BJ (cell line): ENCODE results near the gene ZSWIM8. TPM values are rescaled to one million over a fixed set of nuclear protein-coding genes. Genes with fewer than 3 reads are reported as not detected.

ENCODE experiments used
- CTCF ChIA-PET: fragments of 350-600 bp; formaldehyde crosslinking; extraction: SDS; loops from one replicate; lab custom pipeline; 2021; ENCODE audit warnings: antibody characterized with exemption, inconsistent platforms; lab: Yijun Ruan, JAX
- POLR2A ChIA-PET: fragments of 300-600 bp; sonication (Branson Sonifier 250); formaldehyde crosslinking; extraction: SDS; loops from one replicate; lab custom pipeline; 2021; ENCODE audit warnings: antibody characterized with exemption; lab: Charles Lee
- DNase-seq: peaks from one replicate; pipeline ENCODE4 v3.0.0-alpha.2; 2011; ENCODE audit warnings: low read depth
- H3K27me3 ChIP-seq: 2 replicates; pipeline ENCODE4 v1.6.0; 2011; ENCODE audit warnings: low read length; ENCODE audit not compliant: control insufficient read depth, insufficient read depth
- H3K36me3 ChIP-seq: 2 replicates; pipeline ENCODE4 v1.5.1; 2011; ENCODE audit warnings: low read length; ENCODE audit not compliant: control insufficient read depth, insufficient read depth
- H3K4me3 ChIP-seq: 2 replicates; pipeline ENCODE4 v1.5.1; 2011; ENCODE audit warnings: low read depth, mild to moderate bottlenecking, control low read depth, low read length
- polyA plus RNA-seq: library from polyadenylated mRNA; depleted of rRNA; stranded (reverse); fragments of >200 nt; gene quantifications from 2 replicates; pipeline ENCODE4 v1.2.3, GENCODE V29; 2011
- TF ChIP-seq, protein P1 (sequence below): IDR thresholded peaks from 2 replicates; pipeline ENCODE4 v1.5.1; 2011; ENCODE audit warnings: low read depth, mild to moderate bottlenecking, control low read depth, inconsistent platforms, low read length, moderate library complexity; ENCODE audit not compliant: insufficient read depth

Gene ZSWIM8
- polyA plus RNA-seq, 1 experiment: 82.0 TPM

DNA sequence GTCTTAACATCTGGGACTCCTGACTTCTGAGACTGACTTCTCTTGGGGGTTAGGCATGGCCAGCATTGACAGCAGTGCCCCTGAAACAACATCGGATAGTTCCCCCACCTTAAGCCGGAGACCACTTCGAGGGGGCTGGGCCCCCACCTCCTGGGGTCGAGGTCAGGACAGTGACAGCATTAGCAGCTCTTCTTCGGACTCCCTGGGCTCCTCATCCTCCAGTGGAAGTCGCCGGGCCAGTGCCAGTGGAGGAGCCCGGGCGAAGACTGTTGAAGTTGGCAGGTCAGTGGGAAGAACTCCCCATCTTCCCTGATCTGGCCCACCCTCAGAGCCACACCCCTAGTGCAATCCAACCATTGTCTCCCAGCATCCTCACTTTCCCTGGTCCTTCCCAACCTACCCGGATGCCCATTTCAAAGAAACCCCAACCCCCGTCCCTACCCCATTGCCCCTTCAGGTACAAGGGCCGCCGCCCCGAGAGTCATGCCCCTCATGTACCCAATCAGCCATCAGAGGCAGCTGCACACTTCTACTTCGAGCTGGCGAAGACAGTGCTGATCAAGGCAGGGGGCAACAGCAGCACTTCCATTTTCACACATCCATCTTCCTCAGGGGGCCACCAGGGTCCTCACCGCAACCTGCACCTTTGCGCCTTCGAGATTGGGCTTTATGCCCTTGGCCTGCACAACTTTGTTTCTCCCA is 12.1 kb downstream of the ZSWIM8 start:
- ChIA-PET POLR2A (no interaction called here), CTCF (no interaction called here)
- no peak for DNase-seq
- no peaks in the 10 kb centered on the region for H3K27me3 ChIP-seq
- H3K4me3 ChIP-seq: no peak overlapping the region
- H3K36me3 ChIP-seq: peaks cover 62% of the 10 kb centered on the region
- TF ChIP-seq, protein P1, sequence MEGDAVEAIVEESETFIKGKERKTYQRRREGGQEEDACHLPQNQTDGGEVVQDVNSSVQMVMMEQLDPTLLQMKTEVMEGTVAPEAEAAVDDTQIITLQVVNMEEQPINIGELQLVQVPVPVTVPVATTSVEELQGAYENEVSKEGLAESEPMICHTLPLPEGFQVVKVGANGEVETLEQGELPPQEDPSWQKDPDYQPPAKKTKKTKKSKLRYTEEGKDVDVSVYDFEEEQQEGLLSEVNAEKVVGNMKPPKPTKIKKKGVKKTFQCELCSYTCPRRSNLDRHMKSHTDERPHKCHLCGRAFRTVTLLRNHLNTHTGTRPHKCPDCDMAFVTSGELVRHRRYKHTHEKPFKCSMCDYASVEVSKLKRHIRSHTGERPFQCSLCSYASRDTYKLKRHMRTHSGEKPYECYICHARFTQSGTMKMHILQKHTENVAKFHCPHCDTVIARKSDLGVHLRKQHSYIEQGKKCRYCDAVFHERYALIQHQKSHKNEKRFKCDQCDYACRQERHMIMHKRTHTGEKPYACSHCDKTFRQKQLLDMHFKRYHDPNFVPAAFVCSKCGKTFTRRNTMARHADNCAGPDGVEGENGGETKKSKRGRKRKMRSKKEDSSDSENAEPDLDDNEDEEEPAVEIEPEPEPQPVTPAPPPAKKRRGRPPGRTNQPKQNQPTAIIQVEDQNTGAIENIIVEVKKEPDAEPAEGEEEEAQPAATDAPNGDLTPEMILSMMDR: no peak

DNA sequence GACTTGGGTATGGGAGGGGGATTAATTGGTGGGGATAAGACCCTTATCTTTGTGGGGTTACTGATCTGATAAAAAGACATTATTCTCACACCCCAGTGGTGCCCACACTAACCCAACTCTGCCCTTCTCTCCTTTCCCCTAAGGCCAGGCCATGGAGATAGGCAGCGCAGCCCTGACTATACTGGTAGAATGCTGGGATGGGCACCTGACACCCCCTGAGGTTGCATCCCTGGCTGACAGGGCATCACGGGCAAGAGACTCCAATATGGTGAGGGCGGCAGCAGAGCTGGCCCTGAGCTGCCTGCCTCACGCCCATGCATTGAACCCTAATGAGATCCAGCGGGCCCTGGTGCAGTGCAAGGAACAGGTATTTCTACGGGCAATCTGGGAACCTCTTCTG is 12.7 kb downstream of the ZSWIM8 start:
- DNase-seq: no peak

DNA sequence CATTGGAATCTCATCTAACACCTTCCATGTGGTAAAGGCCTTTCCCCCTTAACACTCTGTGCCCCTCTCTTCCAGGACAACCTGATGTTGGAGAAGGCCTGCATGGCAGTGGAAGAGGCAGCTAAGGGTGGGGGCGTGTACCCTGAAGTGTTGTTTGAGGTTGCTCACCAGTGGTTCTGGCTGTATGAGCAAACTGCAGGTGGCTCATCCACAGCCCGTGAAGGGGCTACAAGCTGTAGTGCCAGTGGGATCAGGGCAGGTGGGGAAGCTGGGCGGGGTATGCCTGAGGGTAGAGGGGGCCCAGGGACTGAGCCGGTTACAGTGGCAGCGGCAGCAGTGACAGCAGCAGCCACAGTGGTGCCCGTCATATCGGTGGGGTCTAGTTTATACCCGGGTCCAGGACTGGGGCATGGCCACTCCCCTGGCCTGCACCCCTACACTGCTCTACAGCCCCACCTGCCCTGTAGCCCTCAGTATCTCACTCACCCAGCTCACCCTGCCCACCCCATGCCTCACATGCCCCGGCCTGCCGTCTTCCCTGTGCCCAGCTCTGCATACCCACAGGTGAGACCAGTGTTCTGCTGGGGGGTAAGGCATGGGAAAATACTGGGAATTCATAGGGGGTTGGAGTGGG is 13.6 kb downstream of the ZSWIM8 start:
- no peak for DNase-seq
- POLR2A ChIA-PET: no interaction called here
- Histone ChIP-seq H3K27me3 (no peaks in the 10 kb centered on the region), H3K4me3 (no peak overlapping the region), H3K36me3 (peaks cover 59% of the 10 kb centered on the region)
- CTCF ChIA-PET: no interaction called here
- TF ChIP-seq, protein P1: no peak

More for the DNA sequence above, 12.7 kb downstream of the ZSWIM8 start:
- ChIA-PET POLR2A (no interaction called here), CTCF (no interaction called here)
- H3K36me3 ChIP-seq: peaks cover 60% of the 10 kb centered on the region
- no peak overlapping the region for H3K4me3 ChIP-seq
- no peaks in the 10 kb centered on the region for H3K27me3 ChIP-seq
- TF ChIP-seq, protein P1: no peak

- TF ChIP-seq, protein P1: no peak
- CTCF ChIA-PET: interaction anchor here (1.7 kb wide), 1 partner anchor 14 kb away, joined by 5 read pairs; the partner anchor contains the start of gene ZSWIM8
- Histone ChIP-seq H3K27me3 (no peaks in the 10 kb centered on the region), H3K4me3 (no peak overlapping the region), H3K36me3 (peaks cover 55% of the 10 kb centered on the region)
- POLR2A ChIA-PET: no interaction called here
- DNase-seq: no peak
Observed at GRCh38 chr10:73799899-73800559, 14.6 kb downstream of the ZSWIM8 start.
